GM19455 (cell line): ENCODE measurements around the gene DYTN.

ENCODE experiments used
- ATAC-seq: cut with Tn5 transposase; IDR thresholded peaks from one replicate; pipeline ENCODE4 v1.9.1; 2021; ENCODE audit not compliant: unreplicated experiment

Gene DYTN

GRCh38 chr2:206701952-206702605 is 16.1 kb downstream of the DYTN start:
- no peak for ATAC-seq

- ATAC-seq: no peak
These were observed 18.0 kb downstream of the DYTN start for GRCh38 chr2:206700156-206700555.

GRCh38 chr2:206698811-206699210 is 19.4 kb downstream of the DYTN start:
- no peak for ATAC-seq

- no peak for ATAC-seq
These were observed 21.3 kb downstream of the DYTN start for GRCh38 chr2:206696910-206697309.

- ATAC-seq: peak; percentile 84
These were observed 24.6 kb downstream of the DYTN start for GRCh38 chr2:206693399-206694137.

- ATAC-seq: no peak
These were observed 25.2 kb downstream of the DYTN start for GRCh38 chr2:206692971-206693370.

GRCh38 chr2:206688990-206689389 is 29.2 kb downstream of the DYTN start:
- no peak for ATAC-seq

- ATAC-seq: no peak
These were observed 29.7 kb downstream of the DYTN start for GRCh38 chr2:206688453-206688852.

GRCh38 chr2:206683546-206683945 is 34.6 kb downstream of the DYTN start:
- no peak for ATAC-seq

- ATAC-seq: no peak
These were observed 47.5 kb downstream of the DYTN start for GRCh38 chr2:206670531-206671319.

GRCh38 chr2:206665251-206665650 is 52.9 kb downstream of the DYTN start:
- no peak for ATAC-seq

- ATAC-seq: no peak
These were observed 61.1 kb downstream of the DYTN start for GRCh38 chr2:206657087-206657486.

- ATAC-seq: no peak
These were observed 70.2 kb downstream of the DYTN start for GRCh38 chr2:206647985-206648384.

- ATAC-seq: no peak
These were observed 75.8 kb downstream of the DYTN start, which contains the start of gene FAM237A for GRCh38 chr2:206642075-206643025. Gene FAM237A, plus strand, starts transcription at chr2:206642487. Its CDS starts 1,750 bp downstream, at chr2:206644237.

- no peak for ATAC-seq
These were observed 77.0 kb downstream of the DYTN start for GRCh38 chr2:206641226-206641625.

- ATAC-seq: no peak
These were observed 78.6 kb downstream of the DYTN start for GRCh38 chr2:206639636-206640035.

GRCh38 chr2:206635015-206635414 is 83.2 kb downstream of the DYTN start:
- ATAC-seq: no peak

GRCh38 chr2:206631340-206631739 is 86.9 kb downstream of the DYTN start:
- ATAC-seq: no peak

GRCh38 chr2:206627632-206628031 is 90.6 kb downstream of the DYTN start:
- no peak for ATAC-seq

GRCh38 chr2:206626108-206626507 is 92.1 kb downstream of the DYTN start:
- no peak for ATAC-seq

- no peak for ATAC-seq
These were observed 99.2 kb downstream of the DYTN start for GRCh38 chr2:206619011-206619410.
